GM12864 (cell line): ENCODE data around the gene CD46.

Source experiments
- DNase-seq: peaks from one replicate; pipeline ENCODE4 v3.0.0-alpha.2; 2011; ENCODE audit warnings: low read depth
- H3K4me3 ChIP-seq: 2 replicates; pipeline ENCODE4 v1.5.1; 2011; ENCODE audit warnings: mild to moderate bottlenecking, low read depth, low read length, control low read depth
- TF ChIP-seq, protein P1 (sequence below): IDR thresholded peaks from 2 replicates; pipeline ENCODE4 v1.5.1; 2011; ENCODE audit warnings: low read depth, mild to moderate bottlenecking, moderate library complexity, low read length, control low read depth, inconsistent platforms; ENCODE audit errors: missing control alignments

CD46 gene

DNA sequence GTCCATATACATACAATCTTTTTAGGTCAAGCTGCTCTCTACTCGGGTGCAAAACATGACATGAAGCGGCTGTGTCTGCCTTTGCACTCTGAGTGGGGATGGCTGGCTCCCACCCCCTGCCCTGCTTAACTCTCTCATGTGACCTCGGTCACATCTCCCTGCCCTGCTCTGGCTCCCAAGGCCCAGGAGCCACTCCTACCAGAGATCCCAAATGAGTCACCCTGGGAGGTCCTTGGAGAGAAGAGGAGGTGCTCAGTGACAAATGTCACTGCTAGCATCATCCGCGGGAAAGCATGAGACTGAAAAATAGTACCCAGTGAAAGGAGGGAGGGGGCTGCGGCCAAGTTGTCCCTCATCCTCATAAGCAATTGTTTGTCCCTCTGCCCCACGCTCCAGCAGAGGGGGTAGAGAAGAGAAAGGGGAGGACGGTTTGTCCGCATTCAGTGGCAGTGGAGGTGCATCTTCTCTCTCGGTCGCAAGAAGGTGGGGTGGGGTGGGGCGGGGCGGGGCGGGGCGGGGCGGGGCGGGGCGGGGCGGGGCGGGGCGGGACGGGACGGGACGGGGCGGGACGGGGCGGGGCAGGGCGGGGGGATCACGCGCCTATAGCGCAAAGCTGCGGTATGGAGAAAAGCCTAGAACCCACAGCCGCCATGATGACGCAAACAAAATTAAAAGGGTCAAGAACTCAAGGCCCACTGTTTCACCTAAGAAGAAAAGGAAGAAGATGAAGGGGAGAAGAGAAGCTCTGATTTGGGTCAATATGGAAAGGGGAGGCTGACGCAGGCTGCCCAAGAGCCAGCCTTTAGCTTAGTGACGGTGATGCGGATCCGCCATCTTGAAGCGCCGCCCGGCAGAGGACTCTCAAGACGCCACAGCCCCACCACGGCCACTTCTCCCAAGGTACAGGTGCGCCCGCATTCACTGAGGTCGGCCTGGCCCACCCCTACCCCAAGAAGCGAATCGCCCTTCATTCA, 66.2 kb downstream of the CD46 start:
- DNase-seq = no peak
- H3K4me3 ChIP-seq = no peak overlapping the region
- TF ChIP-seq, protein P1, sequence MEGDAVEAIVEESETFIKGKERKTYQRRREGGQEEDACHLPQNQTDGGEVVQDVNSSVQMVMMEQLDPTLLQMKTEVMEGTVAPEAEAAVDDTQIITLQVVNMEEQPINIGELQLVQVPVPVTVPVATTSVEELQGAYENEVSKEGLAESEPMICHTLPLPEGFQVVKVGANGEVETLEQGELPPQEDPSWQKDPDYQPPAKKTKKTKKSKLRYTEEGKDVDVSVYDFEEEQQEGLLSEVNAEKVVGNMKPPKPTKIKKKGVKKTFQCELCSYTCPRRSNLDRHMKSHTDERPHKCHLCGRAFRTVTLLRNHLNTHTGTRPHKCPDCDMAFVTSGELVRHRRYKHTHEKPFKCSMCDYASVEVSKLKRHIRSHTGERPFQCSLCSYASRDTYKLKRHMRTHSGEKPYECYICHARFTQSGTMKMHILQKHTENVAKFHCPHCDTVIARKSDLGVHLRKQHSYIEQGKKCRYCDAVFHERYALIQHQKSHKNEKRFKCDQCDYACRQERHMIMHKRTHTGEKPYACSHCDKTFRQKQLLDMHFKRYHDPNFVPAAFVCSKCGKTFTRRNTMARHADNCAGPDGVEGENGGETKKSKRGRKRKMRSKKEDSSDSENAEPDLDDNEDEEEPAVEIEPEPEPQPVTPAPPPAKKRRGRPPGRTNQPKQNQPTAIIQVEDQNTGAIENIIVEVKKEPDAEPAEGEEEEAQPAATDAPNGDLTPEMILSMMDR = no peak

DNA sequence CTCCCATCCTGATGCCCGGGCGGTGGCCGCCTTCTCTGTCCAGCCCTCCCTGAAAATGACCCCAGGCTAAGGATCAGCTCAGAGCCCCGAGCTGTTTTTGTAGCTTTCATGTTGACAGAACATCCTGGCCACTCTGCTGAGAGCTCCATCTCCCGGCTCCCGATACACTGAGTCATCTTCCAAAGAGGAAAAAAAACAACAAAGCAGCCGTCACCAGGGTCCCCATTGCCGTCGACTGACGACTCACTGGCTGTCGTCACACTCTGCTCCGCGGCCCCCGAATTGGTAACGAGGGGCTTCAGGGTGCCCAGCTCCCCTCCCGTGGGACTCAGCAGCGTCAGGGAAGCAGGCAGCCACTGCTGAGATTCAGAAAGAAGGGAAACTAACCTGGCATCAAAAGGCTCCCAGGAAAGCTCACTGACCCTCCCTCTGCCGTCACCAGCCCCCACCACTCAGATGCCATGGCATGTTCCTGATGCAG, 67.2 kb downstream of the CD46 start:
- H3K4me3 ChIP-seq = no peak overlapping the region
- DNase-seq = no peak
- TF ChIP-seq, protein P1 = no peak

DNA sequence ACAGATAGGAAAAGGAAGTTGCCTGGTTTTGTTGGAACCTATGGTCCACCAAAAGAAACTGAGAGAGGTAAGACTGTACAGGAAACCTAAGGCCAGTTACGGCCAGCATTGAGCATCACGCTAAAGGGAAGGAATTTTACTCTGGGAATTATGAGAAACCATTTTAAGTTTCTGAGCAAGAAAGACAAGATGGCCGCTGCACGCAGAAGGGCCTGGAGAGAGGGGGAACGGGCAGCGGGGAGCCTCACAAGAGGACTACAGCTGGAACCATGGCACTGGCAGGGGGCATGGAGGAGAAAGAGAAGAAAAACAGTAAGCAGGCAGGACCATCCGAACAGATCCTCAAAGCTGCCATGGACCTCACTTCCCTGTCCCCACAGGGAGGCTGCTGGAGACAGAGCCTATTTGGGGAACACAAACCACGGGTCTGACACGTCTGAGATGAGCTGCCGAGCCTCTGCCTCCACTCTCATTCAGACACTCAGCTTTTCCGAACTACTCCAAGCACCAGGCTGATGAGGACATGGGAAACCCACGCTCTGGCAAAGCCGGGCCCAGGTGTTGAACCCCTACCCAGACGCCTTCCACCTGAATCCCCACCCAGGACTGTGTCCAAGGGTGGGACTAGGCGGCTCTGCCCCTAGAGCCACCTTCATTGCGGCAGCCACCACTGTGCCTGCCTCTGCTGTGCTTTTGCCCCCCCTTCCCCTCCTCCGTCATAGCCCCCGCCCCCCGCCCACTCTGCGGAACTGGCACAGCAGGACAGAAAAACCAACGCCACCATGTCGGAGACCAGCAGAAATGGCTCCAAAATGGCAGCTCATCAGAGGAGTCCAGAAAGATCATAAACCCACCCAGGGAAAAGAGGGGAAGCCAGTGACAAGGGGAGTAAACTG, 69.0 kb downstream of the CD46 start:
- peak overlapping the region; percentile 73 for H3K4me3 ChIP-seq
- TF ChIP-seq, protein P1 = no peak
- DNase-seq = no peak

DNA sequence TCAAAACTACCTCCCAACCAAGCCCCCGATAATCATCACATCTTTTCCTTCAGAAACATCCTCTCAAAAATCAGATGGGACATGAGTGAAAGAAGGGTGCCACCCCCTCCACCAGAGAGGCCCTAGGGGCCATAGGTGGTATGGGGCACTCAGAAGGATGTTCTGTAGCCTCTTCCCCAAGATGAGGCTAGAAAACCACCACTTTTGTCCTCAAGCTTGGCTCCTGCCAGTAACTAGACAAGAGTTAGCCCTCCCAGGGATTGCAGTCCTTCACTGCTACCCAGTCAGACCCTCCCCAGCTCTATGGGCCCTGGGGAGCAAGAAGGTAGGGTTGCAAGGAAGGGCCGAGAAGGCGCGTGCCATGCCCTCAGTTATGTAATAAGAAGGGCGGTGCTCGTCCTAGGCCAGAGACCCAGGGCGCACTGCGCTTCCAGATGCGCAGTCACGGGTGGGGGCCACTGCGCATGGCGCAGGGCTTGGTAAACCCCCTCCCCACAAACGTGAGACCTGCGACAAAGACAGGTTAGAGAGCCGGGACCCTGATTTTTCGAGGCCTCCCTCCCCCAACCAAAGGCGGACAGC, 69.7 kb downstream of the CD46 start:
- peak overlapping the region; percentile 73 for H3K4me3 ChIP-seq
- no peak for DNase-seq
- TF ChIP-seq, protein P1 = peak; percentile 10

DNA sequence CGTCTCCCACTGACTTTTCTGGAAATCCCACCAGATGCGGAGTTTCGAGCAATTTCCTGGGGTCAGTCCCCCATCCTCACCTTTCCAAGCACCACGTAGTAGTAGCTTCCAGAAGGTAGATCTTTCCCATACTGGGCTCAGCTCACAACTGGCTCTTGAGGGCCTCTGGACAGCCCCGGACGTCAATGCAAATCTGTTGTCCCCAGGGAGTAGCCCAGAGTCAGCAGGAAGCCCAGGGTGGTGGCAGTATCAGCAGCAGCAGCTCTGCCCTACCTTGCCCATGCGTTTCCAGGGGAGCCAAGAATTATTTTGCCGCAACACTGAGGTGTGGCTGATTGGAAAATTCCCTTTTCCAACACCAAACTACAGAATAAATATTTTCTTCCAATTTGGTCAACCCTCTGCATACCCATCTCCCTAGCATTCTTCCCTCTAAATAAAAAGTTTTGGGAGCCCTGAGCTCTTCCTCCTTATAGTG, 70.3 kb downstream of the CD46 start:
- peak overlapping the region; percentile 73 for H3K4me3 ChIP-seq
- DNase-seq = peak; percentile 62

More for the DNA sequence above, 70.3 kb downstream of the CD46 start:
- TF ChIP-seq, protein P1 = no peak
